Suprapubic skin (tissue), 3 donors: ENCODE results near the gene GMDS.

Experiments
- EP300 ChIP-seq: sonication (generic); formaldehyde crosslinking; IDR thresholded peaks from one replicate; pipeline ENCODE4 v1.6.1; 2017; ENCODE audit warnings: antibody characterized with exemption
- POLR2A ChIP-seq, 2 donors: fragments of 450-650 bp; IDR thresholded peaks; one replicate each; pipeline ENCODE4 v1.6.1; 2017; ENCODE audit warnings: antibody characterized with exemption in 2 of 2, mild to moderate bottlenecking in 2 of 2, moderate library complexity in 2 of 2
- TF ChIP-seq, protein P1 (sequence below), 2 donors: fragments of 200-600 bp in 1 of 2; fragments of 450-650 bp in 1 of 2; sonication (generic) in 1 of 2; IDR thresholded peaks; one replicate each; pipeline ENCODE4 v1.5.1; 2016 to 2019; ENCODE audit warnings: antibody characterized with exemption in 2 of 2, mild to moderate bottlenecking in 1 of 2, moderate library complexity in 1 of 2

GRCh38 chr6:1591243-1591642 is 654.2 kb downstream of the GMDS start:
- TF ChIP-seq, protein P1, sequence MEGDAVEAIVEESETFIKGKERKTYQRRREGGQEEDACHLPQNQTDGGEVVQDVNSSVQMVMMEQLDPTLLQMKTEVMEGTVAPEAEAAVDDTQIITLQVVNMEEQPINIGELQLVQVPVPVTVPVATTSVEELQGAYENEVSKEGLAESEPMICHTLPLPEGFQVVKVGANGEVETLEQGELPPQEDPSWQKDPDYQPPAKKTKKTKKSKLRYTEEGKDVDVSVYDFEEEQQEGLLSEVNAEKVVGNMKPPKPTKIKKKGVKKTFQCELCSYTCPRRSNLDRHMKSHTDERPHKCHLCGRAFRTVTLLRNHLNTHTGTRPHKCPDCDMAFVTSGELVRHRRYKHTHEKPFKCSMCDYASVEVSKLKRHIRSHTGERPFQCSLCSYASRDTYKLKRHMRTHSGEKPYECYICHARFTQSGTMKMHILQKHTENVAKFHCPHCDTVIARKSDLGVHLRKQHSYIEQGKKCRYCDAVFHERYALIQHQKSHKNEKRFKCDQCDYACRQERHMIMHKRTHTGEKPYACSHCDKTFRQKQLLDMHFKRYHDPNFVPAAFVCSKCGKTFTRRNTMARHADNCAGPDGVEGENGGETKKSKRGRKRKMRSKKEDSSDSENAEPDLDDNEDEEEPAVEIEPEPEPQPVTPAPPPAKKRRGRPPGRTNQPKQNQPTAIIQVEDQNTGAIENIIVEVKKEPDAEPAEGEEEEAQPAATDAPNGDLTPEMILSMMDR (IDR thresholded peaks at IDR 0.05), result no peak
- no peak for TF ChIP-seq POLR2A (IDR thresholded peaks at IDR 0.05)
- no peak for TF ChIP-seq EP300
